IMR-90 (cell line): ENCODE measurements around the gene CENPP. TPM values are rescaled to one million over a fixed set of nuclear protein-coding genes. Genes with fewer than 3 reads are reported as not detected.

Experiments used
- ATAC-seq: fragments of 200-7000 bp; cut with Tn5 transposase; 2 replicates; pipeline ENCODE4 v1.9.1; 2020; ENCODE audit warnings: low read depth, mild to moderate bottlenecking, moderate library complexity
- BruUV-seq: library from RNA; stranded (reverse); fragments of 400-500 nt; replicated peaks from 2 replicates; lab custom pipeline; 2021; lab: Mats Ljungman, UMichigan
- CTCF ChIA-PET: fragments of 300-600 bp; formaldehyde crosslinking; extraction: SDS; loops from one replicate; lab custom pipeline; 2021; ENCODE audit warnings: antibody characterized with exemption; lab: Yijun Ruan, JAX
- POLR2A ChIA-PET: fragments of 300-600 bp; sonication (Branson Sonifier 250); formaldehyde crosslinking; loops from one replicate; lab custom pipeline; 2022; ENCODE audit warnings: antibody characterized with exemption; ENCODE audit not compliant: unreplicated experiment; lab: Charles Lee
- DNase-seq: peaks from one replicate; pipeline ENCODE4 v3.0.0; 2013
- H2AFZ ChIP-seq: replicated peaks from 2 replicates; pipeline ENCODE3; 2013; ENCODE audit warnings: low read length, mild to moderate bottlenecking; ENCODE audit not compliant: poor library complexity
- H2AK5ac ChIP-seq: 2 replicates; pipeline ENCODE4 v1.6.1; 2013; ENCODE audit warnings: low read depth, low read length, inconsistent platforms
- H2AK9ac ChIP-seq: replicated peaks from 2 replicates; pipeline ENCODE3; 2013; ENCODE audit warnings: mild to moderate bottlenecking, low read depth, low read length, moderate library complexity; ENCODE audit not compliant: poor library complexity
- H2BK120ac ChIP-seq: 2 replicates; pipeline ENCODE4 v1.6.1; 2013; ENCODE audit warnings: low read depth, low read length, inconsistent platforms
- H2BK15ac ChIP-seq: 3 replicates; pipeline ENCODE4 v1.6.1; 2013; ENCODE audit warnings: low read depth, low read length, inconsistent platforms
- H2BK20ac ChIP-seq: 2 replicates; pipeline ENCODE4 v1.6.1; 2013; ENCODE audit warnings: low read depth, mild to moderate bottlenecking, inconsistent platforms, low read length, moderate library complexity
- H2BK5ac ChIP-seq: 2 replicates; pipeline ENCODE4 v1.6.1; 2013; ENCODE audit warnings: mild to moderate bottlenecking, low read depth, low read length, inconsistent platforms; ENCODE audit not compliant: poor library complexity, severe bottlenecking
- H3K14ac ChIP-seq: replicated peaks from 2 replicates; pipeline ENCODE4 v1.6.1; 2013; ENCODE audit warnings: low read depth, low read length, inconsistent platforms
- H3K18ac ChIP-seq: 2 replicates; pipeline ENCODE4 v1.6.1; 2013; ENCODE audit warnings: low read depth, low read length, control low read depth
- H3K23ac ChIP-seq: 2 replicates; pipeline ENCODE4 v1.6.1; 2013; ENCODE audit warnings: low read depth, low read length, inconsistent platforms
- H3K27ac ChIP-seq: 2 replicates; pipeline ENCODE4 v1.5.1; 2013; ENCODE audit warnings: mild to moderate bottlenecking, control low read depth, low read length; ENCODE audit not compliant: insufficient read depth
- H3K27me3 ChIP-seq: 2 replicates; pipeline ENCODE4 v1.6.1; 2013; ENCODE audit warnings: low read length; ENCODE audit not compliant: control insufficient read depth, insufficient read depth
- H3K36me3 ChIP-seq: 2 replicates; pipeline ENCODE4 v1.6.1; 2013; ENCODE audit warnings: low read length, mixed read lengths; ENCODE audit not compliant: control insufficient read depth, insufficient read depth
- H3K4ac ChIP-seq: 2 replicates; pipeline ENCODE4 v1.6.1; 2013; ENCODE audit warnings: low read depth, low read length, inconsistent platforms
- H3K4me1 ChIP-seq: 2 replicates; pipeline ENCODE4 v1.6.1; 2013; ENCODE audit warnings: low read length, mixed read lengths; ENCODE audit not compliant: control insufficient read depth, insufficient read depth
- H3K4me2 ChIP-seq: 2 replicates; pipeline ENCODE4 v1.6.1; 2013; ENCODE audit warnings: low read depth, mild to moderate bottlenecking, control low read depth, low read length, moderate library complexity
- H3K4me3 ChIP-seq: 2 replicates; pipeline ENCODE4 v1.5.1; 2013; ENCODE audit warnings: low read depth, mild to moderate bottlenecking, control low read depth, low read length, moderate library complexity; ENCODE audit not compliant: insufficient read depth
- H3K56ac ChIP-seq: 2 replicates; pipeline ENCODE4 v1.6.1; 2013; ENCODE audit warnings: low read length, inconsistent platforms; ENCODE audit not compliant: insufficient read depth; ENCODE audit errors: extremely low read depth
- H3K79me1 ChIP-seq, 2 experiments: 2 replicates each; pipeline ENCODE4 v1.6.1; 2013; ENCODE audit warnings: low read length in 2 of 2, inconsistent platforms in 1 of 2, low read depth in 1 of 2
- H3K9ac ChIP-seq: 2 replicates; pipeline ENCODE4 v1.6.1; 2013; ENCODE audit warnings: low read depth, low read length, control low read depth
- H3K9me1 ChIP-seq: 2 replicates; pipeline ENCODE4 v1.6.1; 2013; ENCODE audit warnings: low read length, inconsistent platforms; ENCODE audit not compliant: insufficient read depth
- H3K9me3 ChIP-seq: 2 replicates; pipeline ENCODE4 v1.6.1; 2013; ENCODE audit warnings: low read length; ENCODE audit not compliant: control insufficient read depth, insufficient read depth
- H4K20me1 ChIP-seq: 2 replicates; pipeline ENCODE4 v1.6.1; 2013; ENCODE audit warnings: low read length, inconsistent platforms; ENCODE audit not compliant: insufficient read depth
- H4K5ac ChIP-seq: 2 replicates; pipeline ENCODE4 v1.6.1; 2013; ENCODE audit warnings: mild to moderate bottlenecking, low read depth, low read length, control low read depth
- H4K8ac ChIP-seq, 2 experiments: 2 replicates each; pipeline ENCODE4 v1.6.1; 2013; ENCODE audit warnings: low read depth in 2 of 2, low read length in 2 of 2, control low read depth in 1 of 2, inconsistent platforms in 1 of 2
- H4K91ac ChIP-seq: 2 replicates; pipeline ENCODE4 v1.6.1; 2013; ENCODE audit warnings: low read depth, low read length, inconsistent platforms; ENCODE audit not compliant: insufficient read depth
- BHLHE40 ChIP-seq: fragments of 150-350 bp; IDR thresholded peaks from 2 replicates; pipeline ENCODE4 v1.6.1; 2016; ENCODE audit warnings: mild to moderate bottlenecking, low read depth, low read length
- CHD1 ChIP-seq: IDR thresholded peaks from 2 replicates; pipeline ENCODE4 v1.6.1; 2012; ENCODE audit warnings: low read depth, low read length, improper control_type of control experiment
- ELK1 ChIP-seq: fragments of 150-350 bp; IDR thresholded peaks from 2 replicates; pipeline ENCODE4 v1.6.1; 2016; ENCODE audit warnings: low read depth, mild to moderate bottlenecking, low read length, moderate library complexity, borderline replicate concordance
- FOS ChIP-seq: fragments of 150-350 bp; IDR thresholded peaks from 2 replicates; pipeline ENCODE4 v1.6.1; 2016; ENCODE audit warnings: low read depth, low read length
- MAFK ChIP-seq: IDR thresholded peaks from 2 replicates; pipeline ENCODE4 v1.6.1; 2012; ENCODE audit warnings: low read depth, low read length, improper control_type of control experiment
- MAZ ChIP-seq: IDR thresholded peaks from 2 replicates; pipeline ENCODE4 v1.6.1; 2012; ENCODE audit warnings: low read depth, mild to moderate bottlenecking, low read length, improper control_type of control experiment, moderate library complexity, borderline replicate concordance
- MXI1 ChIP-seq: IDR thresholded peaks from 2 replicates; pipeline ENCODE4 v1.6.1; 2012; ENCODE audit warnings: low read depth, mild to moderate bottlenecking, low read length, moderate library complexity, borderline replicate concordance
- NFE2L2 ChIP-seq: fragments of 150-350 bp; IDR thresholded peaks from 2 replicates; pipeline ENCODE4 v1.6.1; 2016; ENCODE audit warnings: low read depth, mild to moderate bottlenecking, low read length
- POLR2A ChIP-seq: IDR thresholded peaks from 2 replicates; pipeline ENCODE4 v1.6.1; 2012; ENCODE audit warnings: mild to moderate bottlenecking, low read depth, low read length
- RAD21 ChIP-seq: IDR thresholded peaks from 2 replicates; pipeline ENCODE4 v1.6.1; 2012; ENCODE audit warnings: low read length, improper control_type of control experiment
- SMC3 ChIP-seq: fragments of 150-350 bp; IDR thresholded peaks from 2 replicates; pipeline ENCODE4 v1.6.1; 2016; ENCODE audit warnings: low read depth, mild to moderate bottlenecking, antibody characterized with exemption, low read length, moderate library complexity
- WGBS, 2 experiments: methylation state at CpG; one replicate each; pipeline versions ENCODE4 v1.1.5 to v1.1.7; 2013; ENCODE audit warnings: missing lambda C conversion rate in 2 of 2; ENCODE audit not compliant: insufficient read length in 1 of 2; ENCODE audit errors: extremely low coverage in 2 of 2; 5-methylcytosine and 5-hydroxymethylcytosine counted together
- dilution Hi-C: fragments of 300-500 bp; cut with HindIII; formaldehyde crosslinking; loops from one replicate; pipeline ENCODE4 v1.14.3; 2018; ENCODE audit warnings: low sequenced_read_pairs; ENCODE audit not compliant: unreplicated experiment
- in situ Hi-C: fragments of 300-500 bp; cut with MboI; formaldehyde crosslinking; loops from 3 replicates; pipeline ENCODE4 v1.14.3; 2019; ENCODE audit warnings: low sequenced_read_pairs, inconsistent platforms, mixed read lengths
- intact Hi-C: fragments of 100-400 bp; cut with micrococcal nuclease; formaldehyde crosslinking; loops from 2 replicates; pipeline ENCODE4 v1.10.0; 2022
- polyA plus RNA-seq, 3 experiments: library from polyadenylated mRNA; depleted of rRNA; stranded (reverse); fragments of >200 nt; gene quantifications; 2 replicates each; pipeline ENCODE4 v1.2.3, GENCODE V29; 2012; ENCODE audit warnings: low replicate concordance in 1 of 3
- total RNA-seq: library from RNA; depleted of rRNA; stranded (reverse); fragments of >200 nt; gene quantifications from 2 replicates; pipeline ENCODE4 v1.2.3, GENCODE V29; 2012
- TF ChIP-seq, protein P1 (sequence below): fragments of 150-350 bp; IDR thresholded peaks from 2 replicates; pipeline ENCODE4 v1.6.1; 2017; ENCODE audit warnings: mild to moderate bottlenecking, antibody characterized with exemption, low read length, low read depth
- TF ChIP-seq, protein P2 (sequence below): conservative IDR thresholded peaks from 2 replicates; pipeline ENCODE4 v1.5.1; 2012; ENCODE audit warnings: mild to moderate bottlenecking, low read depth, low read length, improper control_type of control experiment

The CENPP gene
- total and polyA plus RNA-seq, 2 of the 4 experiments (the other 2 are of a cell fraction): 1.4 to 2.0 TPM

DNA sequence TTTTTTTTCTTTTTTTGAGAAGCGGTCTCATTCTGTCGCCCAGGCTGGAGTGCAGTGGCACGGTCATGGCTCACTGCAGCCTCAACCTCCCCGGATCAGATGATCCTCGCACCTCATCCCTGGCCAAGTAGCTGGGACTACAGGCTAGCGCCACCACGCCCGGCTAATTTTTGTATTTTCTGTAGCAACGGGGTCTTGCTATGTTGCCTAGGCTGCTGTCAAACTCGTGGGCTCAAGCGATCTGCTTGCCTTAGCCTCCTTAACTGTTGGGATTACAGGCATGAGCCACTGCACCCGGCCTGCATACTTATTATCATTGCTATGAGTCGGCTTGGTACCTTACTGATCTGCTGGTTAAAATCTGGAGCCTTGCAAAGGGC is 31.5 kb upstream of the CENPP start:
- no TSS peak for BruUV-seq
- peak overlapping the region; percentile 72 for H2AK9ac ChIP-seq
- H2BK120ac ChIP-seq: peak overlapping the region; percentile 16
- intact Hi-C loops (no loop called here), dilution Hi-C loops (no loop called here), in situ Hi-C loops (loop anchor here (5.0 to 10.0 kb wide), 2 partner anchors 47 to 159 kb away; no protein-coding TSS in a partner anchor)
- no peak for TF ChIP-seq RAD21
- TF ChIP-seq NFE2L2: no peak
- no peak for TF ChIP-seq SMC3
- TF ChIP-seq, protein P1, sequence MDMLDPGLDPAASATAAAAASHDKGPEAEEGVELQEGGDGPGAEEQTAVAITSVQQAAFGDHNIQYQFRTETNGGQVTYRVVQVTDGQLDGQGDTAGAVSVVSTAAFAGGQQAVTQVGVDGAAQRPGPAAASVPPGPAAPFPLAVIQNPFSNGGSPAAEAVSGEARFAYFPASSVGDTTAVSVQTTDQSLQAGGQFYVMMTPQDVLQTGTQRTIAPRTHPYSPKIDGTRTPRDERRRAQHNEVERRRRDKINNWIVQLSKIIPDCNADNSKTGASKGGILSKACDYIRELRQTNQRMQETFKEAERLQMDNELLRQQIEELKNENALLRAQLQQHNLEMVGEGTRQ: no peak
- no peak for TF ChIP-seq MAZ
- no peak for TF ChIP-seq ELK1
- no peak for TF ChIP-seq POLR2A
- no peak for TF ChIP-seq CHD1
- TF ChIP-seq BHLHE40: no peak
- TF ChIP-seq, protein P2, sequence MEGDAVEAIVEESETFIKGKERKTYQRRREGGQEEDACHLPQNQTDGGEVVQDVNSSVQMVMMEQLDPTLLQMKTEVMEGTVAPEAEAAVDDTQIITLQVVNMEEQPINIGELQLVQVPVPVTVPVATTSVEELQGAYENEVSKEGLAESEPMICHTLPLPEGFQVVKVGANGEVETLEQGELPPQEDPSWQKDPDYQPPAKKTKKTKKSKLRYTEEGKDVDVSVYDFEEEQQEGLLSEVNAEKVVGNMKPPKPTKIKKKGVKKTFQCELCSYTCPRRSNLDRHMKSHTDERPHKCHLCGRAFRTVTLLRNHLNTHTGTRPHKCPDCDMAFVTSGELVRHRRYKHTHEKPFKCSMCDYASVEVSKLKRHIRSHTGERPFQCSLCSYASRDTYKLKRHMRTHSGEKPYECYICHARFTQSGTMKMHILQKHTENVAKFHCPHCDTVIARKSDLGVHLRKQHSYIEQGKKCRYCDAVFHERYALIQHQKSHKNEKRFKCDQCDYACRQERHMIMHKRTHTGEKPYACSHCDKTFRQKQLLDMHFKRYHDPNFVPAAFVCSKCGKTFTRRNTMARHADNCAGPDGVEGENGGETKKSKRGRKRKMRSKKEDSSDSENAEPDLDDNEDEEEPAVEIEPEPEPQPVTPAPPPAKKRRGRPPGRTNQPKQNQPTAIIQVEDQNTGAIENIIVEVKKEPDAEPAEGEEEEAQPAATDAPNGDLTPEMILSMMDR: no peak
- no peak for TF ChIP-seq MXI1
- no peak for TF ChIP-seq MAFK
- TF ChIP-seq FOS: no peak
- H4K8ac ChIP-seq: peak overlapping the region; percentile 30 to 94
- H4K91ac ChIP-seq: peak overlapping the region; percentile 76
- H2BK20ac ChIP-seq: no peak overlapping the region; the same call in 1 of the 2 replicates
- peak overlapping the region; percentile 55 for H2AFZ ChIP-seq
- H3K9ac ChIP-seq: peak overlapping the region; percentile 59
- DNase-seq (peak; percentile 16), ATAC-seq (no peak)
- peaks cover 6% of the 10 kb centered on the region for H3K4me1 ChIP-seq
- H3K79me1 ChIP-seq: peaks cover 2 to 29% of the 10 kb centered on the region in 2 experiments
- peak overlapping the region; percentile 78; the same call in 1 of the 2 replicates for H3K56ac ChIP-seq
- H2BK15ac ChIP-seq: no peak overlapping the region
- H3K9me3 ChIP-seq: no peaks in the 10 kb centered on the region
- H3K23ac ChIP-seq: peak overlapping the region; percentile 67
- WGBS, 2 experiments: 35% methylated on average over 13 of the region's 13 CpGs; no CpG with 5 or more reads in 1 of the 2 experiments
- POLR2A ChIA-PET: no interaction called here
- peaks cover 20% of the 10 kb centered on the region; the same call in 1 of the 2 replicates for H4K20me1 ChIP-seq
- H3K9me1 ChIP-seq: peaks cover 4% of the 10 kb centered on the region
- peak overlapping the region; percentile 95 for H2AK5ac ChIP-seq
- peak overlapping the region; percentile 79 for H3K27ac ChIP-seq
- peak overlapping the region; percentile 69 for H3K14ac ChIP-seq
- peak overlapping the region; percentile 79 for H3K4me2 ChIP-seq
- peak overlapping the region; percentile 82 for H4K5ac ChIP-seq
- no peak overlapping the region; the same call in 1 of the 2 replicates for H3K18ac ChIP-seq
- peak overlapping the region; percentile 81 for H3K4ac ChIP-seq
- H3K4me3 ChIP-seq: peak overlapping the region; percentile 61; the same call in 1 of the 2 replicates
- CTCF ChIA-PET: interaction anchor here (0.6 kb wide), 1 partner anchor 307 kb away, joined by 3 read pairs; no protein-coding TSS in a partner anchor
- peaks cover 5% of the 10 kb centered on the region for H3K36me3 ChIP-seq
- H3K27me3 ChIP-seq: no peaks in the 10 kb centered on the region
- peak overlapping the region; percentile 58 for H2BK5ac ChIP-seq
